ENCODE measurements around the gene ARHGEF26. TPM values are rescaled to one million over a fixed set of nuclear protein-coding genes. Genes with fewer than 3 reads are reported as not detected.

Gene ARHGEF26
- total RNA-seq, 4 donors from 2014 or later = 18.5 to 45.2 (median 26.3) TPM

- TF ChIP-seq, protein P1, sequence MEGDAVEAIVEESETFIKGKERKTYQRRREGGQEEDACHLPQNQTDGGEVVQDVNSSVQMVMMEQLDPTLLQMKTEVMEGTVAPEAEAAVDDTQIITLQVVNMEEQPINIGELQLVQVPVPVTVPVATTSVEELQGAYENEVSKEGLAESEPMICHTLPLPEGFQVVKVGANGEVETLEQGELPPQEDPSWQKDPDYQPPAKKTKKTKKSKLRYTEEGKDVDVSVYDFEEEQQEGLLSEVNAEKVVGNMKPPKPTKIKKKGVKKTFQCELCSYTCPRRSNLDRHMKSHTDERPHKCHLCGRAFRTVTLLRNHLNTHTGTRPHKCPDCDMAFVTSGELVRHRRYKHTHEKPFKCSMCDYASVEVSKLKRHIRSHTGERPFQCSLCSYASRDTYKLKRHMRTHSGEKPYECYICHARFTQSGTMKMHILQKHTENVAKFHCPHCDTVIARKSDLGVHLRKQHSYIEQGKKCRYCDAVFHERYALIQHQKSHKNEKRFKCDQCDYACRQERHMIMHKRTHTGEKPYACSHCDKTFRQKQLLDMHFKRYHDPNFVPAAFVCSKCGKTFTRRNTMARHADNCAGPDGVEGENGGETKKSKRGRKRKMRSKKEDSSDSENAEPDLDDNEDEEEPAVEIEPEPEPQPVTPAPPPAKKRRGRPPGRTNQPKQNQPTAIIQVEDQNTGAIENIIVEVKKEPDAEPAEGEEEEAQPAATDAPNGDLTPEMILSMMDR (IDR thresholded peaks at IDR 0.05; ENCODE audit: low read depth) = no peak
These were observed 88.3 kb downstream of the ARHGEF26 start for GRCh38 chr3:154209499-154209898.

DNA sequence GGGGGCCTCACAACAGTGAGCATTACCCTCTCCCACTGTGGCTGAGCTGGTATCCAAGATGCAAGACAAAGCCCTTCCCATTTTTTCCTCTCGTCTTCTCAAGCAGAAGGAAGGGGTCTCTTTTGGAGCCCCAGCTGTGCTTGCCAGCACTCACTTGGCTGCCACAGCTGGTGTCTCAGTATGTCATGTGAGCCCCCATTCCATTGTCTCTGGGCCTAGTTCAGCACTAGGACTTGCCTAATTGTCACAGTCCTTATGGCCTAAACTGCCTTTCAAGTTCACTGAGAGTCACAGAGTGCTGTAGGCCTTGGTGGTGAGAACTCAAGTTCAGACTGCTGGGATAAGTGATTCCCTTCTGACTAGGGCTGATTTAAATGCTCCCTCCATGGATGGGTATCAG is 89.8 kb downstream of the ARHGEF26 start:
- TF ChIP-seq, protein P1 (IDR thresholded peaks at IDR 0.05; ENCODE audit: low read depth) = no peak

DNA sequence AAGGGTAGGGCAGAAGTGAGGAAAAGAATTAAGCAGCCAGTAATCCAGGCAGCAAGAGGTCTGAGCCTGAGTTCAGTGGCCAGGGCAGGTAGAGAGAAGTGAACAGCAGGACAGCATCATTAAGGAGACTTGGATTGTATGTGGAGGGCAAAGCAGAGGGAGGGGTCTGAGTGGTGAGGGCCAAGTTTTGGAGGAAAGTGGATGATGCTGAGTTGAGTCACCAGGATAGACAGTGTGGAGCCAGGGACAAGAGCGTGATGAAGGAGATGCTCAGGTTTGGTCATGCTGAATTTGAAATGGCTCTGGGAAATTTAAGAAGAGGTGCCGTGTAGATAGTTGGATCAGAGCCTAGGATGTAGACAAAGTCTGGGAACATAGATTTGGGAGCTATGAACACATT is 93.1 kb downstream of the ARHGEF26 start:
- TF ChIP-seq, protein P1 (IDR thresholded peaks at IDR 0.05; ENCODE audit: low read depth) = no peak

DNA sequence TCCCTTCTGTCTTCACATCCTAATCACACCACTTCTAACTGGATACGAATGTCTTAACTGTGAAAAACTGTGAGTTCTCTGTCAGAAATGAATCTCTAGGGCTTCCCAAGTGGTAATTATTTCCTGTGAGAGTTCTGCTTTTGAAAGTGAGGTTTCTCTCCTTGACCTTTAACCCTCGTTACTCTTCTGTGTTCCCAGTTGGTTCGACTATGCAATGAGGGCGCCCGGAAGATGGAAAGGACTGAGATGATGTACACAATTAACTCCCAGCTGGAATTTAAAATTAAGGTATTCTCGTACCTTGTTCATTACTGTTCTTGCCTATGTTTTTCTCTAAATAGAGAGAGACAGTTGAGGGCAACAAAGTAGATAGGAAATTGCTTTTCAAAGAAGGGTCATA is 96.5 kb downstream of the ARHGEF26 start:
- TF ChIP-seq, protein P1 (IDR thresholded peaks at IDR 0.05; ENCODE audit: low read depth) = no peak

DNA sequence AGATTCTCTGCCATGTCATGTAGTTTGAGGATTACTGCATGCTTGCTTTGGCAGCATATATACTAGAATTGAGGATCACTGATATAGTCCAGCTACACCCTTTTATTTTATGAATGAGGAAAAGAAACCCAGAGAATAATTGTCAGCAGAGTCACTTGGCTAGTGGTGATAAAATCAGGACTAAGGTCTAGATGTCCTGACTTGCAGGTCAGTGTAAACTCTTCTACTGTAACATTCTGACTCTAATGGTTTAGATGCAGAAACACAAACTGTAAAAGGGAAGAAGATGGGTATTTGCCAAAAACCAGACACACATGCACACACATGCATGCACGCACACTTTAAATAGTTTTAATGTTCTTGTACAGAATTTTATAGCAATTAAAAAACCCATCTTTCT is 97.5 kb downstream of the ARHGEF26 start:
- TF ChIP-seq, protein P1 (IDR thresholded peaks at IDR 0.05; ENCODE audit: low read depth) = no peak

DNA sequence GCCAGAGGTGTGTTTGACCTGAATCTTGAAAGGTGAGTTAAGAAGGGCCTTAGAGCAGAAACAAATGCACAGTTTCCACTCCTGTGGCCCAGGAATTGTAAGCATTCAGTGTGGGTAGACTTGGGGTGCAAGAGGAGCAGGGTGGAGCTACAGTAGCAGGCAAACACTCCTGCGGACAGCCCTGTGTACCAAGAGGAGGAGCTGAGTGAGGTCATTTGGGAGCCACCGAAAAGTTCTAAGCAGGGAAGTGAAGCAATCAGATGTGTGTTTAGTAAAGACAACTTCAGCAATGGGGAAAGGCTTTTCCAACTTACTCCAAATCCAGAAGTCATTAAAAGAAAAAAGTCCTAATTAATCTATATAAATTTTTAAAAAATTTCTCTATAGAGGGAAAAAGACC is 99.3 kb downstream of the ARHGEF26 start:
- TF ChIP-seq, protein P1 (IDR thresholded peaks at IDR 0.05; ENCODE audit: low read depth) = no peak

GRCh38 chr3:154223519-154223918 is 102.3 kb downstream of the ARHGEF26 start:
- TF ChIP-seq, protein P1 (IDR thresholded peaks at IDR 0.05; ENCODE audit: low read depth) = no peak

All from subcutaneous adipose tissue (tissue), 4 donors.